ENCODE results near the gene HINFP. TPM values are rescaled to one million over a fixed set of nuclear protein-coding genes. Genes with fewer than 3 reads are reported as not detected.

The HINFP gene, protein sequence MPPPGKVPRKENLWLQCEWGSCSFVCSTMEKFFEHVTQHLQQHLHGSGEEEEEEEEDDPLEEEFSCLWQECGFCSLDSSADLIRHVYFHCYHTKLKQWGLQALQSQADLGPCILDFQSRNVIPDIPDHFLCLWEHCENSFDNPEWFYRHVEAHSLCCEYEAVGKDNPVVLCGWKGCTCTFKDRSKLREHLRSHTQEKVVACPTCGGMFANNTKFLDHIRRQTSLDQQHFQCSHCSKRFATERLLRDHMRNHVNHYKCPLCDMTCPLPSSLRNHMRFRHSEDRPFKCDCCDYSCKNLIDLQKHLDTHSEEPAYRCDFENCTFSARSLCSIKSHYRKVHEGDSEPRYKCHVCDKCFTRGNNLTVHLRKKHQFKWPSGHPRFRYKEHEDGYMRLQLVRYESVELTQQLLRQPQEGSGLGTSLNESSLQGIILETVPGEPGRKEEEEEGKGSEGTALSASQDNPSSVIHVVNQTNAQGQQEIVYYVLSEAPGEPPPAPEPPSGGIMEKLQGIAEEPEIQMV
- polyA plus RNA-seq (ENCODE audit: low read depth in 6 of 6), result 10 to 100 TPM in 3 of 6 donors, 1 to 10 TPM in 3; 7.0 to 19.3 (median 9.9) TPM

- peak; percentile 99 for DNase-seq
- Mint-ChIP-seq H3K4me1 (peaks cover 30 to 40% (median 37%) of the 10 kb centered on the region in 3 donors), H3K27me3 (no peaks in the 10 kb centered on the region), H3K9me3 (no peaks in the 10 kb centered on the region), H3K4me3 (peak within 1 kb of the TSS; percentile 85 to 98 (median 94)), H3K36me3 (no peaks in the 10 kb centered on the region), H3K27ac (peak within 1 kb of the TSS; percentile 91 to 99 (median 96))
- peak; percentile 95 to 96 for ATAC-seq (ENCODE audit: low read depth in 2 of 2)
Observed at GRCh38 chr11:119121008-119121810, at the start of gene HINFP. Gene HINFP (plus strand): TSS chr11:119121580. CDS start chr11:119126945, 5,365 bp downstream.

GRCh38 chr11:119077839-119078238, 43.5 kb upstream of the HINFP start:
- Mint-ChIP-seq H3K27ac (peak overlapping the region in 2 of 6 donors; percentile 62 to 74), H3K9me3 (no peaks in the 10 kb centered on the region), H3K36me3 (peaks cover 19 to 39% of the 10 kb centered on the region in 2 donors), H3K27me3 (no peaks in the 10 kb centered on the region), H3K4me1 (peaks cover 0 to 2% (median 0%) of the 10 kb centered on the region in 3 donors), H3K4me3 (no peak overlapping the region)
- no peak for ATAC-seq (ENCODE audit: low read depth in 2 of 2)
- DNase-seq, result no peak

DNA sequence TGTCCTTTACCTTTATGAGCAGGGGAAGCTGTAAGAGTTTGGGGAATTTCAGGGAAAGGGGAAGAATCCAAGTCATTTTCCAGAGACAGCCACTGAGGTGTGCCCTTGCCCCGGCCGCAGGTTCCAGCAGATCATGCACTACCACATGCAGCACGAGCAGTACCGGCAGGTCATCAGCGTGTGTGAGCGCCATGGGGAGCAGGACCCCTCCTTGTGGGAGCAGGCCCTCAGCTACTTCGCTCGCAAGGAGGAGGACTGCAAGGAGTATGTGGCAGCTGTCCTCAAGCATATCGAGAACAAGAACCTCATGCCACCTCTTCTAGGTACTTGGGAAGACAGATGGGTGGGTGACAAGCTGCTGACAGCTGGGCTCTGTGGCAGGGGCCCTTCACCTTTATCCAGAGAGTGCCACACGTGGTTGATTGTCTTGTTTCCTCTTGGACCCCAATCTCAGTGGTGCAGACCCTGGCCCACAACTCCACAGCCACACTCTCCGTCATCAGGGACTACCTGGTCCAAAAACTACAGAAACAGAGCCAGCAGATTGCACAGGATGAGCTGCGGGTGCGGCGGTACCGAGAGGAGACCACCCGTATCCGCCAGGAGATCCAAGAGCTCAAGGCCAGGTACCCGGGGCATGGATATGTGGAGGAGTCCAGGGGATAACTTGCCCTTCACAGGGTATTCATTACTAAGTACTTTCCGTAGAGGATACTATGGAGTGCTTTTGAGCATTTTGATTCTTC, 42.5 kb upstream of the HINFP start:
- Mint-ChIP-seq H3K27ac (peak overlapping the region in 1 of 6 donors; percentile 16), H3K4me3 (peak overlapping the region in 2 of 8 donors; percentile 27 to 59), H3K36me3 (peaks cover 19 to 36% of the 10 kb centered on the region in 2 donors), H3K27me3 (no peaks in the 10 kb centered on the region), H3K9me3 (no peaks in the 10 kb centered on the region), H3K4me1 (no peaks in the 10 kb centered on the region)
- ATAC-seq (ENCODE audit: low read depth in 2 of 2), result no peak
- DNase-seq, result no peak

DNA sequence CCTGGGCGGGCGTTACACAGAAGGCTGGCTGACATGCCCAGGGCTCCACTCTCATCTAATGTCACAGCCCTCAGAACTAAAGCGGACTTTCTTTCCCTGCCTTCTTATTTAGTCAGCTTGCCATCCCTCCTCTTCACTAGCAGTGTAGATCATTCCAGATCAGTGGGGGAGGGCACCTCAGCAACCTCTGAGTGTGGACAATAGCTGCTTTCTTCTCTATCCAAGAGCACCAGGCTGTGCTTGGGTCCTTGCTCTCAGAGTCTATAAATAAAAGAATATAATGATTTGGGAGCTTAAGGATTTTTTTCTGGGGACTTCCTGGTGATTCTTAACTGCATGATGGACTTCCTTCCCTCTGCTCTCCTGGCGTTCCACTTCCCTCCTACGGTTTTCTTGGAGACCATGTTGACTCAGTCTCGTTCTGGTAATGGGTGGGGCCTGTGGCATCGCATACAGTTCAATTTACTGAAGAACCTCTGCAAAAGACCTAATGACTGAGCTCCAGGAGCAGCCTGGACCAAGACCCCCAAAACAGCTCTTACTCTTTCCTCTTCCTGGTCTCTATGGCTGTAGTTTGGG, 39.6 kb upstream of the HINFP start:
- no peak for ATAC-seq (ENCODE audit: low read depth in 2 of 2)
- peak overlapping the region in 5 of 6 donors; percentile 3 to 84 (median 63) for H3K27ac Mint-ChIP-seq
- H3K4me1 Mint-ChIP-seq, result peaks cover 8 to 18% (median 16%) of the 10 kb centered on the region in 3 donors
- DNase-seq, result no peak
- peak overlapping the region in 1 of 8 donors; percentile 70 for H3K4me3 Mint-ChIP-seq
- H3K9me3 Mint-ChIP-seq, result no peaks in the 10 kb centered on the region
- H3K36me3 Mint-ChIP-seq, result peaks cover 19 to 36% of the 10 kb centered on the region in 2 donors
- H3K27me3 Mint-ChIP-seq, result no peaks in the 10 kb centered on the region

- no peaks in the 10 kb centered on the region for H3K9me3 Mint-ChIP-seq
- DNase-seq, result peak; percentile 92
Observed at GRCh38 chr11:119084663-119085436, 36.5 kb upstream of the HINFP start, which contains the start of gene HMBS. Gene HMBS (plus strand): TSS chr11:119084881. CDS start chr11:119085034, 153 bp downstream.

DNA sequence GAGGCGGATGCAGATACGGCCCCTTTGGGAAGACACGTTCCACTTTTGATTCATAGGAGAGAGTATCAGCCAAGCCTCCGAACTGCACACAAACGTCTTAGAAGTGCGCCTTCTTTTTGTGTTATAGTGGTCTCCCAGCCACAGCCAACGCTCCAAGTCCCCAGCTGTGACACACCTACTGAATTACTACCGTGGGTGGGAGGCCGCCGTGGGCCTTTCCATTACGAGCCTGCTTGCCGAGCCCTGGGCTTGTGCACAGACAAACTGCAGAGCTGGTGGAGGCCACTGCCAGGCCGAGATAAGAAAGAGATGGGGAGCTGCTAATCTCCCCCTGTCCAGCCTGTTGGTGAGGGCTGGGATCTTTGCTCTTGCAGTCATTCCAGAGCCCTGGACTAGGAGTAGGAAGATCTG, 35.9 kb upstream of the HINFP start:
- Mint-ChIP-seq H3K4me1 (peaks cover 17 to 34% (median 25%) of the 10 kb centered on the region in 3 donors), H3K36me3 (peaks cover 8 to 20% of the 10 kb centered on the region in 2 donors), H3K9me3 (no peaks in the 10 kb centered on the region), H3K27ac (peak overlapping the region; percentile 66 to 97 (median 90)), H3K27me3 (no peaks in the 10 kb centered on the region), H3K4me3 (peak overlapping the region; percentile 88 to 97 (median 96))
- ATAC-seq (ENCODE audit: low read depth in 2 of 2) (no peak), DNase-seq (no peak)

More at GRCh38 chr11:119084663-119085436, 36.5 kb upstream of the HINFP start, which contains the start of gene HMBS:
- Mint-ChIP-seq H3K27me3 (no peaks in the 10 kb centered on the region), H3K27ac (peak within 1 kb of the TSS; percentile 66 to 97 (median 90)), H3K4me3 (peak within 1 kb of the TSS; percentile 88 to 97 (median 96)), H3K36me3 (peaks cover 8 to 23% of the 10 kb centered on the region in 2 donors), H3K4me1 (peaks cover 12 to 28% (median 19%) of the 10 kb centered on the region in 3 donors)
- ATAC-seq (ENCODE audit: low read depth in 2 of 2), result peak; percentile 94

GRCh38 chr11:119087123-119087522, 34.3 kb upstream of the HINFP start:
- no peak for DNase-seq
- no peak for ATAC-seq (ENCODE audit: low read depth in 2 of 2)
- H3K9me3 Mint-ChIP-seq, result no peaks in the 10 kb centered on the region
- H3K36me3 Mint-ChIP-seq, result peaks cover 0 to 3% of the 10 kb centered on the region in 2 donors
- peak overlapping the region in 3 of 8 donors; percentile 40 to 67 (median 42) for H3K4me3 Mint-ChIP-seq
- peaks cover 17 to 39% (median 25%) of the 10 kb centered on the region in 3 donors for H3K4me1 Mint-ChIP-seq
- no peaks in the 10 kb centered on the region for H3K27me3 Mint-ChIP-seq
- peak overlapping the region in 1 of 6 donors; percentile 94 for H3K27ac Mint-ChIP-seq

DNA sequence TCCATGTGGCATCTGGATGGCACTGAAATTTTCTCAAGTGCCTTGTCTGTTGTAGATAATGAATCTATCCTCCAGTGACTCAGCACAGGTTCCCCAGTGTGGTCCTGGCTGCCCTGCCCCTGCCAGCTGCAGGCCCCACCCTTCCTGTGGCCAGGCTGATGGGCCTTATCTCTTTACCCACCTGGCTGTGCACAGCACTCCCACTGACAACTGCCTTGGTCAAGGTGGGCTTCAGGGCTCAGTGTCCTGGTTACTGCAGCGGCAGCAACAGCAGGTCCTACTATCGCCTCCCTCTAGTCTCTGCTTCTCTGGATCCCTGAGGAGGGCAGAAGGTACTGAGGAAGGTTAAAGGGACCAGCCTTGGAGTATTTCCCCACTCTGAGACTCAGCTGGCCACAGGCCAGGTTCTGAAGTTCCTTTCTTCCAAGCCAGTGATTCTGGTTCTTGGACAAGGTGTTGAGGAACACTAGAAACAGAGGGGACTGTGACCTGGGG, 33.6 kb upstream of the HINFP start:
- ATAC-seq (ENCODE audit: low read depth in 2 of 2), result no peak
- Mint-ChIP-seq H3K4me3 (peak overlapping the region in 2 of 8 donors; percentile 35 to 67), H3K27ac (peak overlapping the region in 1 of 6 donors; percentile 94), H3K9me3 (no peaks in the 10 kb centered on the region), H3K27me3 (no peaks in the 10 kb centered on the region), H3K36me3 (no peaks in the 10 kb centered on the region), H3K4me1 (peaks cover 17 to 46% (median 25%) of the 10 kb centered on the region in 3 donors)
- no peak for DNase-seq

GRCh38 chr11:119088406-119088805, 33.0 kb upstream of the HINFP start:
- Mint-ChIP-seq H3K4me3 (peak overlapping the region in 1 of 8 donors; percentile 20), H3K36me3 (no peaks in the 10 kb centered on the region), H3K9me3 (no peaks in the 10 kb centered on the region), H3K4me1 (peaks cover 19 to 49% (median 31%) of the 10 kb centered on the region in 3 donors), H3K27ac (no peak overlapping the region), H3K27me3 (no peaks in the 10 kb centered on the region)
- DNase-seq (no peak), ATAC-seq (ENCODE audit: low read depth in 2 of 2) (no peak)

DNA sequence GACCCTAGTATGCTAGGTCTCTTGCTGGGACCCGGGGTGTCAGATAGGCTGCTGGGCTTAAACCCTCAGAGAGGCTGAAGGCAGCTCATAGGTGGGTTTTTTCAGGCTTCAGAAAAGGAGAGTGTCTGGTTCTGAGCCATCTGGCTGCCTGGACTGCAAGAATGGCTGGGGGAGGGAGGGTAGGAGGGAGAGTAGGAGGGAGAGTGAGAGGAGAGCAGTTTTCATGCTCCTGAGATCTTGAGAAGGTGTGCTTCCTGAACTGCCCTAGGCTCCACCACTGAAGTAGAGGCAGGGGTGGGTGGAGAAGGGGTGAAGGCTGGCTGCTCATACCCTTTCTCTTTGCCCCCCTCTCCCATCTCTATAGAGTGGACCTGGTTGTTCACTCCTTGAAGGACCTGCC, 32.1 kb upstream of the HINFP start:
- Mint-ChIP-seq H3K4me3 (no peak overlapping the region), H3K36me3 (no peaks in the 10 kb centered on the region), H3K27ac (no peak overlapping the region), H3K27me3 (no peaks in the 10 kb centered on the region), H3K4me1 (peaks cover 20 to 53% (median 37%) of the 10 kb centered on the region in 3 donors), H3K9me3 (no peaks in the 10 kb centered on the region)
- DNase-seq, result no peak
- no peak for ATAC-seq (ENCODE audit: low read depth in 2 of 2)

GRCh38 chr11:119091178-119091577, 30.2 kb upstream of the HINFP start:
- peaks cover 16 to 48% (median 24%) of the 10 kb centered on the region in 3 donors for H3K4me1 Mint-ChIP-seq
- DNase-seq (no peak), ATAC-seq (ENCODE audit: low read depth in 2 of 2) (no peak)
- H3K27ac Mint-ChIP-seq, result no peak overlapping the region
- no peaks in the 10 kb centered on the region for H3K9me3 Mint-ChIP-seq
- H3K4me3 Mint-ChIP-seq, result peak overlapping the region in 2 of 8 donors; percentile 25 to 44
- H3K36me3 Mint-ChIP-seq, result no peaks in the 10 kb centered on the region
- H3K27me3 Mint-ChIP-seq, result no peaks in the 10 kb centered on the region
